ENCODE results near the gene MAP3K19.
"Not testable (repeated sequence)": the region's sequence is repeated elsewhere in the genome, so short reads cannot be mapped to it uniquely, and the experiment has no call there.

Gene MAP3K19

GRCh38 chr2:134982603-134983002 is 64.6 kb downstream of the MAP3K19 start:
- no peak for DNase-seq

- DNase-seq: no peak
Measured at GRCh38 chr2:134980639-134981038, 66.6 kb downstream of the MAP3K19 start.

DNA sequence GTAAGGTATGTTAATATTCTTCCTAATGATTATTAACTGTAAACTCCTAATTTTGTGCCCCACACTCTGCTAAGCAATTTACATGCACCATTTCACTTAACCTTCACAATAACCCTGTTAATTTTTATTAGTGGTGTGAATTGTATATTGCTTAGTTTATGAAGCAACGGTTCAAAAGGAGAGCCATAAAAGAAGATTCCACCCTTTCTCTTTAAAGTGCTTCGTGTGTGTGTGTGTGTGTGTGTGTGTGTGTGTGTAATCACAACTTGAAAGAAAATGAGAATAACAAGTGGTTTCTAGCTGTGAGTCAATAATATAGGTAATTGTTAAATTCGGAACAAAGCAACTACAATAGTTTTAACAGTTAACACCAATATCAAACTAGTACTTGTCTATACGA is 68.0 kb downstream of the MAP3K19 start:
- no peak for DNase-seq

- not testable (repeated sequence) for DNase-seq
Measured at GRCh38 chr2:134977104-134977503, 70.1 kb downstream of the MAP3K19 start.

DNA sequence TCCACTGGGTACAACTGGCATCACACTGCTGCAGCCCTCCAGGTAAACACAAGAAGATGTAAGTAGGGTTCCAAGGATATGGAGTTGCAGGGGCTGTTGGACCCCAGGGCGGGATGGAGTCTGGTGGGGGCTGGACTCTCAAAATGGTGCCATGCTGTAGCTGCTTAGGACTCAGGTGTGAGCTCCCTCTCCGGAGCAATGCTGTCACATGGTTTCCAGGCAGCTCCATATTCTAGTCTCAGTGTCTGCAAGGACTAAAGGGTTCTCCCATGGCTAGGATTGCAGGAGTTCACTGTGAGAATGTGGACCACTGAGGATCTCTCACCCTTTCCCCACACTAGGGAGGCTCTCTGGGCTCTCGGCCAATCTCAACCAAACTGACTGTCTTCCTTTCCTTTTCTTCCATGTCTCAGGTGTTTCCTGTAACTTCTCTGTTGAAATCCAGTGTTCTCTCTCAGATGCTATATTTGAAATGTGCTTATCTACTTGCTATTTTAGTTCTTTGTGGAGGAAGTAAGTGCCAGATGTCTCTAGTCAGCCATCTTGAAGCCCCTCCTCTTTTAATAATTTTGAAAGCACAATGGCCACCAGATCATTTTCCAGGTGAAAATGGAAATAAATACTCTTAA is 71.1 kb downstream of the MAP3K19 start:
- DNase-seq: no peak

- DNase-seq: no peak
Measured at GRCh38 chr2:134975281-134976009, 71.8 kb downstream of the MAP3K19 start.

GRCh38 chr2:134973241-134974138 is 73.8 kb downstream of the MAP3K19 start:
- DNase-seq: no peak

DNA sequence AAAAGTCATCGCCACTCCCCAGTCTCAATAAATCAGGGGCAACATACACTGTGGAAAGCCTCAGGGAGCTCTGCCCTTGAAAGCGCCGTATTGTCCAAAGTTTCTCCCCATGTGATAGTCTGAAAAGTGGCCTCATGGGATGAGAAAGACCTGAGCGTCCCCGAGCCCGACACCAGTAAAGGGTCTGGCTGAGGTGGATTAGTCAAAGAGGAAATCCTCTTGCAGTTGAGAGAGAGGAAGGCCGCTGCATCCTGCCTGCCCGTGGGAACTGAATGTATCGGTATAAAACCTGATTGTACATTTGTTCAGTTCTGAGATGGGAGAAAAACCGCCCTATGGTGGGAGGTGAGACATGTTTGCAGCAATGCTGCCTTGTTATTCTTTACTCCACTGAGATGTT is 80.1 kb downstream of the MAP3K19 start:
- DNase-seq: not testable (repeated sequence)

GRCh38 chr2:134957477-134957876 is 89.8 kb downstream of the MAP3K19 start:
- DNase-seq: no peak

DNA sequence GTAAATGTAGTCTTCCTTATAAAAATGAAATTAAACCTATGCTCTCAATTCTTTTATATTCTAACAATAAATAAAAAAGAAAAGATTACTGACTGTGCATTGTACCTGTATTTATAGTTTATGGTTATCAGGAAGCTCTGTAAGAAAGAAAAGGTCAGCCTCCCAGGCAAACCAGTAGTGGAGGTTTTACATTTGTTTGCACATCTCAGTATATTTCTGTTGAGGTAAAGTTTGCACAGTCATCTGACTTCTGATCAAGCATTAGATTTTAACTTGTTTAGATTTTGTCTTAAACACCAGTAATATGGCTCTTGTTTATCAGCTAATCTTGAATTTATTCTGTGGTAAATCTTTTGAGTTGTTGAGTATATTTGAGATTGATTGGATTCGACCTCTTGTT is 91.5 kb downstream of the MAP3K19 start:
- no peak for DNase-seq

DNA sequence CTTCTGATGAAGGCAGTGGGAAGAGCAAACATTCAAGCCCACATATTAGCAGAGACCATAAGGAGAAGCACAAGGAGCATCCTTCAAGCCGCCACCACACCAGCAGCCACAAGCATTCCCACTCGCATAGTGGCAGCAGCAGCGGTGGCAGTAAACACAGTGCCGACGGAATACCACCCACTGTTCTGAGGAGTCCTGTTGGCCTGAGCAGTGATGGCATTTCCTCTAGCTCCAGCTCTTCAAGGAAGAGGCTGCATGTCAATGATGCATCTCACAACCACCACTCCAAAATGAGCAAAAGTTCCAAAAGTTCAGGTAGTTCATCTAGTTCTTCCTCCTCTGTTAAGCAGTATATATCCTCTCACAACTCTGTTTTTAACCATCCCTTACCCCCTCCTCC is 93.2 kb downstream of the MAP3K19 start:
- no peak for DNase-seq

GRCh38 chr2:134952608-134953007 is 94.6 kb downstream of the MAP3K19 start:
- DNase-seq: no peak

GRCh38 chr2:134950886-134951285 is 96.4 kb downstream of the MAP3K19 start:
- no peak for DNase-seq

- DNase-seq: no peak
Measured at GRCh38 chr2:134949981-134950708, 97.1 kb downstream of the MAP3K19 start.

DNA sequence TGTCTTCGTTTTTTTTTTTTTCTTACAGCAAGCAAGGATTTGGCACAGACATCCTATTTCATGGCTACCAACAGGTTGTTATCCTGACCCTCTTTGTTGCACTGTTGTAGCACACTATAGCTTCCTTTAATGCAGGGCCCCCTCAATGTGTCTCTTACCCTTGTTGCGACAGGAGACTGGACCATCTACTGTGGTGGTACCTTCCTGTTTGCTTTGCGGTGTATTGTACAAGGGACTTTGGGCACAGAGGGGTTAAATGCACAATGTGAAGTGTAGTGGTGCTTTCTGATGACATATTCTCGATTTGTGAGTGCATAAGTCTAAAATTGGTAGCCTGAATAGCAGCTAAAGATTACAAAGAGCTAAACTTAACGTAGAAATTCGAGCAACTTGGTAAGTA is 101.2 kb downstream of the MAP3K19 start:
- no peak for DNase-seq

DNA sequence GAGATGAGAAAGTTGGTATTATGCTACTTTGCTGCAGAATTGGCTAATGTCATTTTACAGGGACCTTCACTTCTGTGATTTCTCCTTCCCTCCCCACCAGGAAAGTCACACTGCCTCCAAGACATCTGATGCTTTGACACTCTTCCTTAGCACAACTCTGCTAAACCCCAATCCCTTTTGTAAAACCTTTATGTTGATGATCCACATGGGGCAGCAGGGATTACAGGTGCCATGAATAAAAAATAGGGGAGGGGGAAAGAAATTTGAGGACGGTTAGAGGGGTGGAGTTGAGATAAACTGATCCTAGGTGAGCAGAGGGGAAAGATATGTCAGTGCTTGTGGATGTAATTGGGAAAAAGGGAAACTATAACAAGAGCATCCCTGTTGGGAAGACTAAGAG is 102.3 kb downstream of the MAP3K19 start:
- no peak for DNase-seq

GRCh38 chr2:134943540-134943939 is 103.7 kb downstream of the MAP3K19 start:
- no peak for DNase-seq

DNA sequence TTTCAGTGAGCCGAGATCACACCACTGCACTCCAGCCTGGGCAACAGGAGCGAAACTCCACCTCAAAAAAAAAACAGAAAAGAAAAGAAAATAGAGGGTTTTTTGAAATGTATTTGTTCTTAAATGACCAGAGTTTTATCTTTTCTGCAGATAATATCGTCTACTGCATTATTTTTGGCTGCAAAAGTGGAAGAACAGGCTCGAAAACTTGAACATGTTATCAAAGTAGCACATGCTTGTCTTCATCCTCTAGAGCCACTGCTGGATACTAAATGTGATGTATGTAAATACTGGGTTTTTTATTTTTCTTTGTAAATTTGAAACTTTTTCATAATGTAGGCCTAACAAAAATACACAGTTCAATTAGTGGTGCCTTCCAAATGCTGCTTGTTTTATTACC is 110.6 kb downstream of the MAP3K19 start:
- DNase-seq: no peak

GRCh38 chr2:134934641-134935040 is 112.6 kb downstream of the MAP3K19 start:
- no peak for DNase-seq

GRCh38 chr2:134934150-134934549 is 113.1 kb downstream of the MAP3K19 start:
- no peak for DNase-seq

DNA sequence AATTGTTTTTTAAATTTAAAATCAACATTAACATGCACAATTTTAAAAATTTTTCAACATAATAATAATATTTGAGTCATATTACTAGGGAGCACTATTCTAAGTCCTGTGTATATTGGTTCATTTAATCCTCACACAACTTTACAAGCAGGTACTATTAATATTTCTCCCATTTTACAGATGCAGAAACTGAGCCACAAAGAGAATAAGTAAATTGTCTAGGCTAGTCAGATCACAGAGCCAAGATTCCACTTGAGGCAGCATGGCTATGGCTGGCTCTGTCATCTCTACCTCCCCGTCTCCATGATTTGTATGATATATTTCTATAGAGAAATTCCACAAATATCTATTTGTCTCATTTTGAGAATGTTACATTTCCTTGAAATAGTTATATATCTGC is 113.5 kb downstream of the MAP3K19 start:
- no peak for DNase-seq

DNA sequence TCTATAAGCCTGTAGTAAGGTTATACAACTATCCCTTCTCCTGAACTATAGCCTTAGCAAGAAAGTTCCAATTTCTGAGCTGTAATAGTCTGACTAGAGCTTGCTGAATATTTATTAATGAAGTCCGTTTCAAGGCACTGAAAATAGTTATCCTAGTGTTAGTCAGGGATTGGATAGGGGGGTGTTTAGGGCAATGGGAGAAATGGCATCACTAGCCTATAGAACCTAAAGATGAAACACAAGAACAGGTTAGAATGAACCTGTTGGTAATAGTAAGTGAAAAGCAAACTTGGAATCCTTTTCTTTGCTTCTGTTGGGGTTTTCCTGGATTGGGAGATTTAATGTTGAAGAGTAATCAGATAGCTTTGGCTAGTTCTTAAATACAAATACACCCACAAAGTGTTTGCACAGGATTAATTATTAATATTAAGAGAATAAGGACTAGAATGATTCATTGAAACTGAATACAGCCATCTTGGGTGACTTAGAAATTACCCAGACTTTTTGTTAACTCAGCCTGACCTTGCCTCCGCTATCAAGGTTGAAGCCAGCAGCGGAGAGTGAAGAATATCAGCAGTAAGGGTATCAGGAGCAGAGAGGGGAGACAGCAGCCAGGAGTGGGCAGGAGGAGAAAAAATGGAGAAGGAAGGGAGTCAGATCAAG is 114.3 kb downstream of the MAP3K19 start:
- no peak for DNase-seq

- DNase-seq: no peak
Measured at GRCh38 chr2:134927195-134927594, 120.1 kb downstream of the MAP3K19 start.
